Measurements from ENCODE around the gene PTK6. TPM values are rescaled to one million over a fixed set of nuclear protein-coding genes. Genes with fewer than 3 reads are reported as not detected.

Gene PTK6
- total and polyA plus RNA-seq, 2 of the 13 experiments (the other 11 are each of a cell fraction or from before 2014, with no cell fraction given): 0.08 TPM; not detected in 1

- TF ChIP-seq THAP9 (CRISPR knock-in tag; IDR thresholded peaks at IDR 0.05; ENCODE audit: borderline replicate concordance) (no peak), REXO4 (CRISPR knock-in tag; IDR thresholded peaks at IDR 0.05; ENCODE audit: borderline replicate concordance) (no peak), ATF4 (CRISPR knock-in tag; IDR thresholded peaks at IDR 0.05) (no peak), KMT2B (CRISPR knock-in tag; IDR thresholded peaks at IDR 0.05) (peak; percentile 42; the same call in 1 of the 2 replicates), MTA3 (CRISPR knock-in tag; IDR thresholded peaks at IDR 0.05) (no peak), TOPORS (CRISPR knock-in tag; IDR thresholded peaks at IDR 0.05) (no peak), ZMYM2 (CRISPR knock-in tag; IDR thresholded peaks at IDR 0.05) (no peak), RBM22 (optimal IDR thresholded peaks at IDR 0.05; ENCODE audit: low read length) (no peak), HIVEP1 (CRISPR knock-in tag; IDR thresholded peaks at IDR 0.05) (peak; percentile 48; the same call in 1 of the 2 replicates), ZNF781 (CRISPR knock-in tag; IDR thresholded peaks at IDR 0.05; ENCODE audit: borderline replicate concordance, not compliant biosample characterization) (no peak), ZNF124 (CRISPR knock-in tag; IDR thresholded peaks at IDR 0.05) (no peak), WIZ (CRISPR knock-in tag; IDR thresholded peaks at IDR 0.05) (no peak), PTBP1 (IDR thresholded peaks at IDR 0.05; ENCODE audit: low read depth, low read length, poor library complexity, severe bottlenecking) (no peak), ZNF180 (CRISPR knock-in tag; IDR thresholded peaks at IDR 0.05; ENCODE audit: borderline replicate concordance, low read depth) (no peak; the same call in 1 of the 2 replicates), ZNF512B (CRISPR knock-in tag; IDR thresholded peaks at IDR 0.05; ENCODE audit: borderline replicate concordance) (no peak), ZBTB1 (CRISPR knock-in tag; IDR thresholded peaks at IDR 0.05; ENCODE audit: borderline replicate concordance) (no peak), HNRNPUL1 (IDR thresholded peaks at IDR 0.05; ENCODE audit: low read depth, low read length) (no peak), MEIS2 (CRISPR knock-in tag; IDR thresholded peaks at IDR 0.05) (no peak; the same call in 1 of the 2 replicates), ZNF33B (CRISPR knock-in tag; IDR thresholded peaks at IDR 0.05) (no peak), ZC3H13 (CRISPR knock-in tag; IDR thresholded peaks at IDR 0.05) (no peak), YY1 (IDR thresholded peaks at IDR 0.05; ENCODE audit: insufficient read depth, insufficient replicate concordance, low read depth, low read length) (no peak), ISL2 (CRISPR knock-in tag; IDR thresholded peaks at IDR 0.05) (peak; percentile 57), ZNF792 (CRISPR knock-in tag; IDR thresholded peaks at IDR 0.05) (no peak), YEATS2 (CRISPR knock-in tag; IDR thresholded peaks at IDR 0.05; ENCODE audit: borderline replicate concordance) (peak; percentile 40; the same call in 1 of the 2 replicates), SKI (IDR thresholded peaks at IDR 0.05; ENCODE audit: partially characterized antibody) (no peak), SIX1 (CRISPR knock-in tag; IDR thresholded peaks at IDR 0.05; ENCODE audit: borderline replicate concordance) (no peak)
These were observed 40.2 kb upstream of the PTK6 start (continued) for GRCh38 chr20:63577317-63577894.

Measured in HepG2 (cell line).